ENCODE results near the gene HLX. TPM values are rescaled to one million over a fixed set of nuclear protein-coding genes. Genes with fewer than 3 reads are reported as not detected.

HLX gene
- total and polyA plus RNA-seq, 4 donors: 3.0 to 8.3 (median 6.1) TPM

- H3K36me3 ChIP-seq (ENCODE audit: control insufficient read depth in 4 of 4, insufficient read depth in 3 of 4, low read depth in 1 of 4, low read length in 3 of 4): no peaks in the 10 kb centered on the region
- WGBS: 98% methylated on average over 3 of the region's 3 CpGs
- no peak overlapping the region for H3K4me3 ChIP-seq (ENCODE audit: low read depth in 1 of 3, low read length in 3 of 3)
- DNase-seq (ENCODE audit: low spot score): no peak
- peaks cover 3 to 19% (median 10%) of the 10 kb centered on the region in 4 donors for H3K4me1 ChIP-seq (ENCODE audit: control insufficient read depth in 4 of 4, insufficient read depth in 4 of 4, low read length in 3 of 4)
- H3K9me3 ChIP-seq (ENCODE audit: control insufficient read depth in 4 of 4, low read length in 3 of 4): no peaks in the 10 kb centered on the region
- H3K27ac ChIP-seq (ENCODE audit: low read depth in 1 of 2, low read length in 2 of 2): no peak overlapping the region
- no peaks in the 10 kb centered on the region for H3K27me3 ChIP-seq (ENCODE audit: control insufficient read depth in 4 of 4, insufficient read depth in 4 of 4, low read length in 3 of 4)
- no peak overlapping the region for H3K9ac ChIP-seq (ENCODE audit: low read depth in 1 of 2, low read length in 2 of 2)
- TF ChIP-seq SP1 (IDR thresholded peaks at IDR 0.05) (no peak), YY1 (IDR thresholded peaks at IDR 0.05) (no peak), FOXA1 (IDR thresholded peaks at IDR 0.05) (no peak), HNF4G (IDR thresholded peaks at IDR 0.05) (no peak), NR2F2 (IDR thresholded peaks at IDR 0.05) (no peak), CTCF (IDR thresholded peaks at IDR 0.05; ENCODE audit: low read depth, low read length, missing input control) (no peak), TAF1 (conservative IDR thresholded peaks at IDR 0.05) (no peak)
Measured at GRCh38 chr1:220904876-220905275, 25.6 kb downstream of the HLX start.

- Histone ChIP-seq H3K27me3 (ENCODE audit: control insufficient read depth in 4 of 4, insufficient read depth in 4 of 4, low read length in 3 of 4) (no peaks in the 10 kb centered on the region), H3K4me3 (ENCODE audit: low read depth in 1 of 3, low read length in 3 of 3) (no peak overlapping the region), H3K9ac (ENCODE audit: low read depth in 1 of 2, low read length in 2 of 2) (no peak overlapping the region), H3K27ac (ENCODE audit: low read depth in 1 of 2, low read length in 2 of 2) (no peak overlapping the region), H3K9me3 (ENCODE audit: control insufficient read depth in 4 of 4, low read length in 3 of 4) (no peaks in the 10 kb centered on the region), H3K4me1 (ENCODE audit: control insufficient read depth in 4 of 4, insufficient read depth in 4 of 4, low read length in 3 of 4) (peaks cover 3 to 17% (median 10%) of the 10 kb centered on the region in 4 donors), H3K36me3 (ENCODE audit: control insufficient read depth in 4 of 4, insufficient read depth in 3 of 4, low read depth in 1 of 4, low read length in 3 of 4) (no peaks in the 10 kb centered on the region)
- no peak for DNase-seq (ENCODE audit: low spot score)
- TF ChIP-seq ZBTB33 (IDR thresholded peaks at IDR 0.05): peak; percentile 35
- TF ChIP-seq HNF4G (IDR thresholded peaks at IDR 0.05): peak; percentile 65
- peak; percentile 35 for TF ChIP-seq YY1 (IDR thresholded peaks at IDR 0.05)
- TF ChIP-seq NR2F2 (IDR thresholded peaks at IDR 0.05): no peak
- TF ChIP-seq EGR1 (IDR thresholded peaks at IDR 0.05; ENCODE audit: low read depth in 2 of 2): peak in 1 of 2 donors; percentile 35
- TF ChIP-seq SP1 (IDR thresholded peaks at IDR 0.05): peak; percentile 17
- TF ChIP-seq JUND (IDR thresholded peaks at IDR 0.05): peak; percentile 74 to 85
- TF ChIP-seq REST (IDR thresholded peaks at IDR 0.05): no peak
- TF ChIP-seq FOXA1 (IDR thresholded peaks at IDR 0.05): peak; percentile 82
- no peak for TF ChIP-seq CTCF (IDR thresholded peaks at IDR 0.05; ENCODE audit: low read depth, low read length, missing input control)
- TF ChIP-seq TAF1 (conservative IDR thresholded peaks at IDR 0.05): no peak
- TF ChIP-seq FOXA2 (IDR thresholded peaks at IDR 0.05): peak; percentile 87
- peak; percentile 91 for TF ChIP-seq MAX (IDR thresholded peaks at IDR 0.05)
- peak; percentile 38 for TF ChIP-seq ATF3 (IDR thresholded peaks at IDR 0.05)
- TF ChIP-seq HNF4A (conservative IDR thresholded peaks at IDR 0.05): peak; percentile 93 to 95
- TF ChIP-seq RAD21 (IDR thresholded peaks at IDR 0.05): peak; percentile 37 to 41
- TF ChIP-seq RXRA (IDR thresholded peaks at IDR 0.05): peak; percentile 68 to 79
- no peak for TF ChIP-seq GABPA (IDR thresholded peaks at IDR 0.05 in 1 of 2, conservative IDR thresholded peaks at IDR 0.05 in 1 of 2)
- 46% methylated on average over 5 of the region's 5 CpGs for WGBS
Measured at GRCh38 chr1:220905650-220906560, 26.7 kb downstream of the HLX start.

Measured in liver (tissue), 9 donors.